ENCODE measurements around the gene SUN2. TPM values are rescaled to one million over a fixed set of nuclear protein-coding genes. Genes with fewer than 3 reads are reported as not detected.
A peak's percentile ranks its signal among the peaks of the same experiment; 100 is the strongest.

SUN2 gene
- total RNA-seq, 1 donor from 2014 or later, result 148 TPM

DNA sequence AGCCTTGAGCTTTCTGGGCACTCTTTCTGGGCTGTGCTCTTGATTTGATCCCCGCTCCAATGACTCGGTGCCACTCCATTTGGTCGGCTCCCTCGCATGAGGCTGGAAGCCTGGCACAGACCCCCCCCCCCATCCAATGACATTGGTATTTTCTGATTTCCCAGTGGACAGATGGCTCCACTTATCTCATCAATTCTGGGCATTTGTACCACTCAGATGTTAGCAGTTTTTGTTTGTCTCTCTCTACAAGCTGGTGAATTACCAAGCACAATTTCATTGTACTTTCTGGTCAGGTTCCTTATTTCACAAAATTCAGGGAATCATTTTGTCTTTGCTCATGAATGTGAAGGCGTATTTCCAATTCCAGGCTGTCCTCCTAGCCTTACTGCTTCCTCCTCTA, 29.1 kb upstream of the SUN2 start:
- no peaks in the 10 kb centered on the region for H3K27me3 Mint-ChIP-seq (ENCODE audit: unreplicated experiment)
- H3K4me3 Mint-ChIP-seq (ENCODE audit: unreplicated experiment), result no peak overlapping the region
- H3K27ac Mint-ChIP-seq (ENCODE audit: unreplicated experiment), result no peak overlapping the region
- H3K36me3 Mint-ChIP-seq (ENCODE audit: unreplicated experiment), result peaks cover 3% of the 10 kb centered on the region
- no peak for DNase-seq (ENCODE audit: extremely low spot score, unreplicated experiment)
- TF ChIP-seq, protein P1, sequence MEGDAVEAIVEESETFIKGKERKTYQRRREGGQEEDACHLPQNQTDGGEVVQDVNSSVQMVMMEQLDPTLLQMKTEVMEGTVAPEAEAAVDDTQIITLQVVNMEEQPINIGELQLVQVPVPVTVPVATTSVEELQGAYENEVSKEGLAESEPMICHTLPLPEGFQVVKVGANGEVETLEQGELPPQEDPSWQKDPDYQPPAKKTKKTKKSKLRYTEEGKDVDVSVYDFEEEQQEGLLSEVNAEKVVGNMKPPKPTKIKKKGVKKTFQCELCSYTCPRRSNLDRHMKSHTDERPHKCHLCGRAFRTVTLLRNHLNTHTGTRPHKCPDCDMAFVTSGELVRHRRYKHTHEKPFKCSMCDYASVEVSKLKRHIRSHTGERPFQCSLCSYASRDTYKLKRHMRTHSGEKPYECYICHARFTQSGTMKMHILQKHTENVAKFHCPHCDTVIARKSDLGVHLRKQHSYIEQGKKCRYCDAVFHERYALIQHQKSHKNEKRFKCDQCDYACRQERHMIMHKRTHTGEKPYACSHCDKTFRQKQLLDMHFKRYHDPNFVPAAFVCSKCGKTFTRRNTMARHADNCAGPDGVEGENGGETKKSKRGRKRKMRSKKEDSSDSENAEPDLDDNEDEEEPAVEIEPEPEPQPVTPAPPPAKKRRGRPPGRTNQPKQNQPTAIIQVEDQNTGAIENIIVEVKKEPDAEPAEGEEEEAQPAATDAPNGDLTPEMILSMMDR (IDR thresholded peaks at IDR 0.05), result no peak
- no peaks in the 10 kb centered on the region for H3K9me3 Mint-ChIP-seq (ENCODE audit: unreplicated experiment)
- peaks cover 18% of the 10 kb centered on the region for H3K4me1 Mint-ChIP-seq (ENCODE audit: unreplicated experiment)

GRCh38 chr22:38784035-38784434, 28.2 kb upstream of the SUN2 start:
- TF ChIP-seq, protein P1 (IDR thresholded peaks at IDR 0.05), result no peak
- H3K27ac Mint-ChIP-seq (ENCODE audit: unreplicated experiment), result no peak overlapping the region
- no peaks in the 10 kb centered on the region for H3K9me3 Mint-ChIP-seq (ENCODE audit: unreplicated experiment)

DNA sequence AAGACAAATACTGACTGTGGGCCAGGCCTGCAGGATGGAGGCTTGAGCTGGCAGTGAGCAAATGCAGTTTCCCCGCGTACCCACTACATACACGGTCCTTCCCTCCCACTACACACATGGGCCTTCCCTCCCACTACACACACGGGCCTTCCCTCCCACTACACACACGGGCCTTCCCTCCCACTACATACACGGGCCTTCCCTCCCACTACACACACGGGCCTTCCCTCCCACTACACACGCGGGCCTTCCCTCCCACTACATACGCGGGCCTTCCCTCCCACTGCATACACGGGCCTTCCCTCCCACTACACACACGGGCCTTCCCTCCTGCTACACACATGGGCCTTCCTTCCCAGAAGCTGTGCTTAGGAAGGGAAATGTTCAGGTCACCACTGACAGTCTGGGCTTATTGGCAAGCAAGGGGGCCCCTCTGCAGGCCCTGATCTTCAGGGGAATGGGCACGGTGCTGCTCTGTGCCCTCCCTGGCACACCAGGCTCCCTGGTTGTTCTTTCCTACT, 27.4 kb upstream of the SUN2 start:
- TF ChIP-seq, protein P1 (IDR thresholded peaks at IDR 0.05), result no peak
- peaks cover 18% of the 10 kb centered on the region for H3K4me1 Mint-ChIP-seq (ENCODE audit: unreplicated experiment)
- peak overlapping the region; percentile 71 for H3K27ac Mint-ChIP-seq (ENCODE audit: unreplicated experiment)

More at GRCh38 chr22:38784035-38784434, 28.2 kb upstream of the SUN2 start:
- peaks cover 18% of the 10 kb centered on the region for H3K4me1 Mint-ChIP-seq (ENCODE audit: unreplicated experiment)
- H3K4me3 Mint-ChIP-seq (ENCODE audit: unreplicated experiment), result no peak overlapping the region
- H3K27me3 Mint-ChIP-seq (ENCODE audit: unreplicated experiment), result no peaks in the 10 kb centered on the region
- peaks cover 3% of the 10 kb centered on the region for H3K36me3 Mint-ChIP-seq (ENCODE audit: unreplicated experiment)
- no peak for DNase-seq (ENCODE audit: extremely low spot score, unreplicated experiment)

DNA sequence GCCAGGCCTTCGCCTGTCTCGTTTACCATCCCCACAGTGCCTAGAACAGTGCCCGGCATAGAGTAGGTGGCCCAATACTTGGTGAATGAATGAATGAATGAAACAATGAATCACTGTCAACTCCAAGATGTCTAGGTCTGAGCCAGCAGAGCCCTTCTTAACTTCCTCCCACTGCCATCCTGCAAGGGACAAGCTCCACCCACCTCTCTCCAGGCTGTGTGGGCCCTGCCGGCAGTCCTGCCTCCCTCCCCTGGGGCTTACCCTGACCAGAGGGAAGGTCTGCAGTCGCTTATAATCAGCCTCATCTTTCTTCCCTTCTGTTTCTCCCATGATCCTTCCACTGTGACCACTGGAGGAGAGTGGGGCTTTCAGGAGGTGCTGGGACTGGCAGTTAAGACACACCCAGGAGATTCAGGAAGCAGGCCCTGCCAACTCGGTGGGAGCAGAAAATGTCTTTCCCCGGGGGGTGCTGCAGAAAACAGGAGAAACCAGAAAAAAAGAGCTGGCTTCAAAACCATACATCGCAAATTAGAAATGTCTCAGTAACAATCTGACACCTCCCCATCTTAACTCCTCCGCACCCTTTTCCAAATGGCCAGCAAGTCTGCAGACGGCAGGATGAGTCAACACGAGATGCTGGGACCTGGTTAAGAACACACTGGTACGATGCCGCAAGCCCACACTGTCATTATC, 26.8 kb upstream of the SUN2 start:
- no peak for DNase-seq (ENCODE audit: extremely low spot score, unreplicated experiment)
- Mint-ChIP-seq H3K4me1 (ENCODE audit: unreplicated experiment) (peaks cover 18% of the 10 kb centered on the region), H3K27me3 (ENCODE audit: unreplicated experiment) (no peaks in the 10 kb centered on the region), H3K4me3 (ENCODE audit: unreplicated experiment) (no peak overlapping the region), H3K27ac (ENCODE audit: unreplicated experiment) (peak overlapping the region; percentile 71), H3K9me3 (ENCODE audit: unreplicated experiment) (no peaks in the 10 kb centered on the region), H3K36me3 (ENCODE audit: unreplicated experiment) (peaks cover 6% of the 10 kb centered on the region)
- TF ChIP-seq, protein P1 (IDR thresholded peaks at IDR 0.05), result no peak

More for the DNA sequence above, 27.4 kb upstream of the SUN2 start:
- no peak for DNase-seq (ENCODE audit: extremely low spot score, unreplicated experiment)
- H3K4me3 Mint-ChIP-seq (ENCODE audit: unreplicated experiment), result no peak overlapping the region
- H3K36me3 Mint-ChIP-seq (ENCODE audit: unreplicated experiment), result peaks cover 6% of the 10 kb centered on the region
- no peaks in the 10 kb centered on the region for H3K9me3 Mint-ChIP-seq (ENCODE audit: unreplicated experiment)
- no peaks in the 10 kb centered on the region for H3K27me3 Mint-ChIP-seq (ENCODE audit: unreplicated experiment)

DNA sequence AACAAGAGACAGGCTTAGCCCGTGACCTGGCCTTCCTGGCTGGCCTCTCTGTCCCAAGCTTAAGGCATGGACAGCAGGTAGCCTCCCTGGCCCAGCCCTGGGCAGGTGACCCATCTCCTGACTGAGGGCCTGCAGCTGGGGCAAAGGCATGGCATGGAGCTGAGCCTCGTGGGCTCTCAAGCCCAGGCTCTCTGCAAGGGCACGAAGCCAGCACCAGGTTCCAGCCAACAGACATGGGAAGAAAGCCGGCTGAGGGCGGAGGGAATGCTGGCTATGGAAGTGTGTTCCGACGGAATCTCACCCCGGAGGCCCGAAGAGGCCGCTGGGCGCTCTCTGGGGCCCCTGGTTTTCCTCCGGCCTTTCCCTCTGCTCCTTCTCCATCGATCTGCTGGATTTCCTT, 25.2 kb upstream of the SUN2 start:
- Mint-ChIP-seq H3K27ac (ENCODE audit: unreplicated experiment) (no peak overlapping the region), H3K4me3 (ENCODE audit: unreplicated experiment) (no peak overlapping the region), H3K9me3 (ENCODE audit: unreplicated experiment) (no peaks in the 10 kb centered on the region), H3K36me3 (ENCODE audit: unreplicated experiment) (peaks cover 6% of the 10 kb centered on the region), H3K4me1 (ENCODE audit: unreplicated experiment) (peaks cover 18% of the 10 kb centered on the region), H3K27me3 (ENCODE audit: unreplicated experiment) (no peaks in the 10 kb centered on the region)
- DNase-seq (ENCODE audit: extremely low spot score, unreplicated experiment), result no peak
- TF ChIP-seq, protein P1 (IDR thresholded peaks at IDR 0.05), result no peak

All from osteocyte (in vitro differentiated cells).